GM13977 (cell line): ENCODE measurements around the gene TMEM175.

Source experiments
- DNase-seq: peaks from one replicate; pipeline ENCODE4 v3.0.0; 2012; ENCODE audit warnings: low spot score
- CTCF ChIP-seq: IDR thresholded peaks from 2 replicates; pipeline ENCODE4 v1.5.1; 2012; ENCODE audit warnings: mild to moderate bottlenecking, control low read depth; ENCODE audit not compliant: insufficient read depth; ENCODE audit errors: extremely low read depth, missing control alignments
- in situ Hi-C: fragments of 300-500 bp; cut with MboI; formaldehyde crosslinking; loops from one replicate; pipeline ENCODE4 v1.12.0; 2022; ENCODE audit warnings: low sequenced_read_pairs, low pct_unique_long_range_greater_than_20kb, mixed read lengths, inconsistent platforms; ENCODE audit not compliant: unreplicated experiment

TMEM175 gene

GRCh38 chr4:946517-947471 lies 14.5 kb downstream of the TMEM175 start:
- in situ Hi-C loops: no loop called here
- no peak for TF ChIP-seq CTCF
- DNase-seq: no peak

- DNase-seq: no peak
- in situ Hi-C loops: no loop called here
- TF ChIP-seq CTCF: no peak
Observed at GRCh38 chr4:947491-947971, 15.3 kb downstream of the TMEM175 start.

GRCh38 chr4:948101-948935 lies 16.1 kb downstream of the TMEM175 start:
- TF ChIP-seq CTCF: no peak
- no peak for DNase-seq
- in situ Hi-C loops: no loop called here

GRCh38 chr4:948936-949300 lies 16.7 kb downstream of the TMEM175 start:
- DNase-seq: no peak
- in situ Hi-C loops: no loop called here
- no peak for TF ChIP-seq CTCF

GRCh38 chr4:949656-950055 lies 17.4 kb downstream of the TMEM175 start:
- in situ Hi-C loops: no loop called here
- no peak for TF ChIP-seq CTCF

GRCh38 chr4:950136-951020 lies 18.1 kb downstream of the TMEM175 start:
- in situ Hi-C loops: no loop called here
- DNase-seq: no peak
- TF ChIP-seq CTCF: no peak

More at GRCh38 chr4:949656-950055, 17.4 kb downstream of the TMEM175 start:
- no peak for DNase-seq
